Dermis microvascular lymphatic vessel endothelial cell (primary cell): ENCODE measurements around the gene RPL22. TPM values are rescaled to one million over a fixed set of nuclear protein-coding genes. Genes with fewer than 3 reads are reported as not detected.

Source experiments
- DNase-seq, 2 donors: peaks; one replicate each; pipeline versions ENCODE4 v3.0.0 to v3.0.0-alpha.2; 2010; ENCODE audit warnings: low read depth in 2 of 2
- total RNA-seq: library from RNA; depleted of rRNA; stranded (reverse); fragments of >200 nt; gene quantifications from 2 replicates; pipeline ENCODE4 v1.2.1, GENCODE V29; 2014

The RPL22 gene
- total RNA-seq, 1 donor from 2014 or later: 132 TPM

GRCh38 chr1:6157132-6157527, 42.3 kb downstream of the RPL22 start:
- no peak for DNase-seq

- no peak for DNase-seq
These were observed 44.7 kb downstream of the RPL22 start for GRCh38 chr1:6154525-6155319.

DNA sequence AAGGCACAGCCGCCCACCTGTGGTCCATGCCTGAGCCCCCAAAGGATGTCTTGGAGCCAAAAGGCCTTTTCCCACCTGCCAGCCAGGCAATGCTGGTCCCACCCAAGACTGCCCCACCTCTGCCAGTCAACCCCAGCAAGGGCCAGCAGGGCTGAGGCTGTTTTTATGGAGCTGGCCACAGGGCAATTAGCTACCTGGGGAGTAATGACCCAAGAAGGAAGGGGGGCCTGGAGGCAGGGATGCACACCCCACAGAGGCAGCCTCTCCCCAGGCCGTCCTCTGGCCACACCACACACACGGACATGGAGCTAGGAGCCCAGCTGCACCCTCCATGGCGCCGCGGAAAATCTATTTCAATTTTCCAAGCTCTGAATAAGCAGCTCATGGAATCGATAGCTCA, 46.5 kb downstream of the RPL22 start:
- DNase-seq: no peak

- DNase-seq: no peak
These were observed 47.2 kb downstream of the RPL22 start for GRCh38 chr1:6152181-6152580.

- DNase-seq: no peak
These were observed 48.0 kb downstream of the RPL22 start for GRCh38 chr1:6151291-6151822.

DNA sequence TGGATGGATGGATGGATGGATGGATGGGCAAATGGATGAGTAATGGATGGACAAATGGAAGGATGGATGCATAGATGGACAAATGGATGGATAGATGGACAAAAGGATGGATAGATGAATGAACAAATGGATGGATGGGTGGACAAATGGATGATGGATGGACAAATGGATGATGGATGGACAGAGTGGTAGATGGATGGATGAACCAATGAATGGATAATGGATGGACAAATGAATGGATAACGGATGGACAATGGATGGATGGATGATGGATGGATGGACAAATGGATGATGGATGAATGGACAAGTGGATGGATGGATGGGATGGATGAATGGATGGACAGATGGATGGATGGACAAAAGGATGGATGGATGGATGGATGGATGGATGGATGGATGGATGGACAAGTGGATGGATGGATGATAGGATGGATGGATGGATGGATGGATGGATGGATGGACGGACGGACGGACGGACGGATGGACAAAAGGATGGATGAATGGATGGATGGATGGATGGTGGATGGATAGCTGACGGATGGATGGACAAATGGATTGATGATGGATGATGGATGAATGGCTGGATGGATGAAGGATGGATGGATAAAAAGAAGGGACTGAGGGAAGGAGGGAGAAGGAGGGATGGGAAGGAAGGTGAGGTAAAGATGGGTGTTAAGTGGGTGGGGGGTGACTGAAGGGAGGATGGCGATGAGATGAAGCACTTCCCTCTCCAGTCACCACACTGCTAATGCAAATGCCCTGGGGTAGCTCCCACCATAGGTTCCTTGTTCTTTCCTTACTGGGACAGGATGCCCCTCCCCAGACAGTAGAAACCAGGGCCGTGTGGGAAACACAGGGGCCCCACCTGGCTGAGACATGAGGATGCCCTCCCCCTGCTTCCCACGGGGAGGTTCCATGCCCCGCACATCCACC, 49.1 kb downstream of the RPL22 start:
- DNase-seq: no peak

DNA sequence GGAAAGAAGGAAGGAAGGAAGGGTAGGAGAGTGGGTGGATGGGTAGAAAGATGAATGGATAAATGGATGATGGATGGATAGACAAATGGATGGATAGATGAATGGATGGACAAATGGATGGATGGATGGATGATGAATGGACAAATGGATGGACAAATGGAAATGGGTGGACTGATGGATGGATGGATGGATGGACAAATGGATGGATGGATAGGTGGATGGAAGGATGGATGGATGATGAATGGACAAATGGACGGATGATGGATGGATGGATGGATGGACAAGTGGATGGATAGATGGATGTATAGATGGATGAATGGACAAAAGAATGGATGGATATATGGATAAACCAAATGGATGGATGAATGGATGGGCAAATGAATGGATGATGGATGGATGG, 49.8 kb downstream of the RPL22 start:
- DNase-seq: no peak

DNA sequence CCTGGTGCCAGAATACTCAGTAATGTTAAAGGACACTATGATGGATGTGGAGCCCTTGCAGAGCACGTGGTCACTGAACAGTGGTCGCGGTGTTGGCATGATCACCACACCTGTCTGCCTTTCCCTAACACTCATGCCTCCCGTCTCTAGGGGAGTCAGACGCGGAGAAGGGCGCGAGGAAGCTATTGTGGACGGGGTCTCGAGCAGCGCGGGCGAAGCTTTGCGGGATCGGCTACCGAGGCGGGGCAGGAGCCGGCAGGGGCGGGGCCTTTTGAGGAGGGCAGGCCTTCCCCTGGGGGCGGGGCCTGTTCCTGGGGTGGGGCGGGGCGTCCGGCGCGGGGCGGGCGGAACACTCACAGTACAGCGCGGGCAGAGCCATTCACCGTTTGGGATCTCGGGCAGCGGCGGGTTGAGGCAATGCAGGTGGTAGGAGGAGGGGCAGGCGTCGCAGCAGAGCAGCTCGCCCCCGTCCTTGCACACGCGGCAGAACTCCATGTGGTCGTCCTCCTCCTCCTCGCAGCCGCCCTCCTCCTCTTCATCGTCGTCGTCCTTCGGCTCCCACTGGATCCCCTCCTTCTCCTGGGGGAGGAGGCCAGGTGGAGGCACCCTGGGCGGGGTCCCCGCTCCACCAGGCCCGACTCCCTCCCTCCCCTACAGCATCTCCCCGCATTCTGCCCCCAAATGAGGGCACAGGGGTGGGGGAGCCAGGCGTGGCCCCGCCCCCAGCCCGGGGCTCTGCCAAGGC, 50.7 kb downstream of the RPL22 start:
- DNase-seq: peak in 1 of 2 donors; percentile 37

GRCh38 chr1:6145864-6146410, 53.5 kb downstream of the RPL22 start:
- DNase-seq: no peak

- DNase-seq: no peak
These were observed 54.0 kb downstream of the RPL22 start for GRCh38 chr1:6145396-6145750.

GRCh38 chr1:6144647-6145395, 54.6 kb downstream of the RPL22 start:
- DNase-seq: no peak

DNA sequence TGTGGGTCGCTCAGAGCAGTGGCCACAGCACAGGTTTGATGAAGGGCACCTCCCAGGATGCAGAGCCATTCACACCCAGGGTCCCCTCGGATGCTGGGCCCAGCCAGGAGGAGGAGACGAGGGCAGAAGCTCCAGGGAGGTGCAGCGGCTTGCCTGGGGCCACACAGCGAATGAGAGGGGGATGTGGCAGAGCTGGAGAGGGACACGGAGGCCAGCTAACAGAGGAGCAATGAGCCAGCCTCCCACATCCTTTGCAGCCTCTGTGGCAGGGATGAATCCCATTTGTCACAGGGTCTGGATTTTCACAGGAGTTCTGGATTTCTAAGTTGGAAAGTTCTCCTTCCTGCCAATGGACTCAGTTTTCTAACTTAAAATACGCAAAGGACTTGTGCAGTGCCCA, 55.2 kb downstream of the RPL22 start:
- no peak for DNase-seq

DNA sequence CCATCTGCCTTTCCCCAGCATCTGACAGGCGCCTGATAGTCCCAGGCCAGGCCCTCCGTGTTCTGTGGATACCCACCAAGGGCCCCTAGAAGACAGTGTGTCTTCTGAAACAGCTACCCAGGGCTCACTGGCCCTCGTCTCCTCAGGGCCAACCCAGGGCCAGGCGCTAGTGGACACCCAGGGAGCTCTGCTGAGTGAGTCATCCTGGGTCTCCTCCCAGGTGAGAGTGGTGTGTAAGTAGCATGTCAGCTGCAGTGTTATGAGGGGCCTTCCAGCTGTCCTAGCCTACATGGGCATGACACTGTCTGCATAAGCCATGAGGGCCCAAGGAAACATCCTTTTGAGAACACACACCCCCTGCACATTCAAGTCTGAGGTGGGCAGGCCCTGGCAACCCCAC, 56.0 kb downstream of the RPL22 start:
- DNase-seq: no peak

- DNase-seq: no peak
These were observed 56.7 kb downstream of the RPL22 start for GRCh38 chr1:6142734-6143133.

- DNase-seq: no peak
These were observed 57.3 kb downstream of the RPL22 start for GRCh38 chr1:6142036-6142621.

- no peak for DNase-seq
These were observed 57.8 kb downstream of the RPL22 start for GRCh38 chr1:6141592-6141991.

DNA sequence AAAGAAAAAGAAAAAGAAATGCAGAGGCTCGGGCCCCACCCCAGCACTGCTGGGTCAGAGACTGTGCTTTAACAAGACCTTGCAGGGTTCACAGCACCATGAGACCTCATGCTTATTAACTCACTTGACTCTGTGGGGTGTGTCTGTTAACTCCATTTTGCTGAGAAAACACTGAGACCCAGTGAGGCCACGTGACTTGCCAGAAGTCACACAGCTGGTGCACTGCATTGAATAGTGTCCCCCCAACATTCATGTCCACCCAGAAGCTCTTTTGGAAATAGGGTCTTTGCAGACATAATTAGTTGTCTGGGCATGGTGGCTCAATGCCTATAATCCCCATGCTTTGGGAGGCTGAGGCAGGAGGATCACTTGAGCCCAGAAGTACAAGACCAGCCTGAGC, 59.0 kb downstream of the RPL22 start:
- no peak for DNase-seq

DNA sequence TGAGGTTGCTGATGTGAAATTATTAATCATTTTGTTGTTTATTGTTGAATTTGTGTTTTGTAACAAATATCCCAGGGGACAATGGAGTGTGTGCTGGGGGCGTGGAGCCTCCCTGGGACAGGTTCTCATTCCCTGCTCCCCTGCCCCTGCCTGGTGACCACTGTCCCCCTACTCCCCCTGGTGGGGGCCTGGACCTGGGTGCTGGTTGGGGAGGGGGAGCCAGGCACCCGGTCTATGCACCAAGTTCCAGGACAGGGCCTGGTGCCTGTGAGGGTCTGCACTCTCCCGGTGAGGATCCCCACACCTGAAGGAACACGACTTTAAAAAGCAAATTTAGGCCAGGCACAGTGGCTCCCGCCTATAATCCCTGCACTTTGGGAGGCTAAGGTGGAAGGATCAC, 61.6 kb downstream of the RPL22 start:
- DNase-seq: no peak

GRCh38 chr1:6136516-6137220, 62.7 kb downstream of the RPL22 start:
- no peak for DNase-seq
